Skeletal muscle tissue (tissue), 4 donors: Measurements from ENCODE around the gene FRMD1. TPM values are rescaled to one million over a fixed set of nuclear protein-coding genes. Genes with fewer than 3 reads are reported as not detected.

ENCODE experiments used
- H3K27ac ChIP-seq: one replicate; pipeline ENCODE4 v1.7.0; 2013; ENCODE audit warnings: mild to moderate bottlenecking, low read depth, low read length, inconsistent platforms
- H3K27me3 ChIP-seq, 3 donors: one replicate each; pipeline ENCODE4 v1.7.0; 2013; ENCODE audit warnings: low read length in 3 of 3; ENCODE audit not compliant: control insufficient read depth in 3 of 3, insufficient read depth in 3 of 3
- H3K36me3 ChIP-seq, 3 donors: one replicate each; pipeline ENCODE4 v1.7.0; 2013; ENCODE audit warnings: low read length in 3 of 3; ENCODE audit not compliant: control insufficient read depth in 3 of 3, insufficient read depth in 3 of 3
- H3K4me1 ChIP-seq, 3 donors: one replicate each; pipeline ENCODE4 v1.7.0; 2013; ENCODE audit warnings: low read length in 3 of 3, mild to moderate bottlenecking in 3 of 3; ENCODE audit not compliant: control insufficient read depth in 3 of 3, insufficient read depth in 3 of 3
- H3K4me3 ChIP-seq, 3 donors: one replicate each; pipeline ENCODE4 v1.7.0; 2013; ENCODE audit warnings: low read length in 3 of 3
- H3K9ac ChIP-seq, 3 donors: one replicate each; pipeline ENCODE4 v1.7.0; 2013; ENCODE audit warnings: low read length in 3 of 3, mild to moderate bottlenecking in 3 of 3, moderate library complexity in 2 of 3, low read depth in 1 of 3
- H3K9me3 ChIP-seq, 3 donors: one replicate each; pipeline ENCODE4 v1.7.0; 2013; ENCODE audit warnings: low read length in 3 of 3; ENCODE audit not compliant: control insufficient read depth in 3 of 3
- total RNA-seq: library from RNA; depleted of rRNA; stranded (reverse); fragments of >200 nt; gene quantifications from one replicate; pipeline ENCODE4 v1.2.3, GENCODE V29; 2014
- donor health status: Osteomylitis.

FRMD1 gene
- total RNA-seq, 1 donor from 2014 or later, result not detected

DNA sequence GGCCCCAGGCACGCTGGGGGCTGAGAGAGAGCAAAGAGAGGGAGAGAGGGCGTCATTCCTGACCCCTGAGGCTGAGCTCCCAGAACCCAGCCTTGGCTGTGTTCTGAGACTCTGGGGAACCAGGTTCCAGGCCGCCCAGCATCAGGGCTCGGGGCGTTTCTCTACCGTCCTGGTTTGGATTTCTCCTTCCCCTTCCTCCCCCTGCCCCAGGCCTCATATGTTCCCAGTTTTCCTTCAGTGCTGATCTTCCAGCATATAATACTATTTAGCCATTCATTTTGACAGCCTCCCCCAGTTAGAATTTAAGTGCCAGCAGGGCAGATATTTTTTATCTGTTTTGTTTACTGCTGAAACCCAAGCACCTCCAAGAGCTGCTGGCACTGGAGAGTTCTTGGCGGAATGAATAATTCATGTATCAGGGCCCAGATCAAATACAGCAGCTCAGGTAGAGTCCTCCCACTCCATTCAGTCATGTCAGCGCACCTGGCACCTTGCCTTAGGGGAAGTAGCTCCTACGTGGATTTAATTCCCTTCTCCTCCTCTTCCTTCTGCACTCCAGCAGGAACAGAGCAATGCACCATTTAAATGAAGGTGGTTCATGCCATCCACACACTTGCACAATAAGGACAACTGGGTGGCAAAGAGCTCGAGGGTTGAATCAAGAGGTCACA is 23.4 kb upstream of the FRMD1 start:
- H3K9ac ChIP-seq, result no peak overlapping the region
- H3K36me3 ChIP-seq, result no peaks in the 10 kb centered on the region
- peaks cover 3 to 15% (median 12%) of the 10 kb centered on the region in 3 donors for H3K4me1 ChIP-seq
- H3K27me3 ChIP-seq, result peaks cover 27 to 51% (median 42%) of the 10 kb centered on the region in 3 donors
- H3K9me3 ChIP-seq, result no peaks in the 10 kb centered on the region
- H3K4me3 ChIP-seq, result no peak overlapping the region
- no peak overlapping the region for H3K27ac ChIP-seq

- no peak overlapping the region for H3K4me3 ChIP-seq
- no peak overlapping the region for H3K9ac ChIP-seq
- H3K36me3 ChIP-seq, result no peaks in the 10 kb centered on the region
- H3K4me1 ChIP-seq, result peaks cover 6 to 19% (median 15%) of the 10 kb centered on the region in 3 donors
- H3K27ac ChIP-seq, result no peak overlapping the region
- no peaks in the 10 kb centered on the region for H3K9me3 ChIP-seq
- peaks cover 27 to 54% (median 42%) of the 10 kb centered on the region in 3 donors for H3K27me3 ChIP-seq
Measured at GRCh38 chr6:168101590-168102314, 22.7 kb upstream of the FRMD1 start.

DNA sequence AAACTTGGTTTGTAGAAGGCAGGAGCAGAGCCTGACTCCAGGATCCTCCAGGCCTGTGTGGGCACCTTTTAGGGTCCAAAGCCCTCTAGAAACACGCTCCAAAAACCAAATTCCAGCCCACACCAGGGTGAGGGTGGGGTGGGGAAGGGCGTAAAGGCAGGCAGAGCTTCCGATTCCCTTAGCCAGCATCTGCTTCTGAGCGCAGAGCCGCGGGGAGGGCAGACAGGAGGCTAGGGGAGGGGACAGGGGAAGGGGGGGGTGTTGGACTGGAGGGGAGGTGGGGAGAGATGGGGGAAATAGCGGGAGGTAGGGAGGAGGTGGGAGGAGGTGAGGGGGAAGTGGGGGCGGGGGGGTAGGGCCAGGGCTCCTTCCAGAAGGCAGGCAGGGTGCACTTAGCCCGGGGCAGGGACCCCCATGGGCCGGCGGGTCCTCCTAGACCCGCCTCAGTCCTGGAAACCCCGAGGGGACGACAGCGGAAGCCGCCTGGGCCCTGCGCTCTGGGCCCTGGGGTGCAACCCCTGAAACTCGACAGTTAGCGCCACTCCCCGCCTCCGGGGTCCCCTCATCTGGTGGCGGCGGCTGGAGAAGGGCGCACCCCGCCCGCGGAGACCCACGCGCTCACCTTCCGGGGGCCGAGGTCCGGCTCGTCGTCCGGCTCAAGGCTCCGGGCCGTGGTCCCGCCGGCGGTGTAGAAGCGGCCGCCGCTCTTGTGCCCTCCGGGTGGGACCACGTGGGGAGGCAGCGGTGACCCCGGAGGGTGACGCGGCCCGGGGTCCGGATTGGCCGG is 22.0 kb upstream of the FRMD1 start:
- Histone ChIP-seq H3K27me3 (peaks cover 27 to 54% (median 42%) of the 10 kb centered on the region in 3 donors), H3K4me3 (no peak overlapping the region), H3K4me1 (peaks cover 6 to 19% (median 15%) of the 10 kb centered on the region in 3 donors), H3K9ac (no peak overlapping the region), H3K27ac (no peak overlapping the region), H3K36me3 (no peaks in the 10 kb centered on the region), H3K9me3 (no peaks in the 10 kb centered on the region)

DNA sequence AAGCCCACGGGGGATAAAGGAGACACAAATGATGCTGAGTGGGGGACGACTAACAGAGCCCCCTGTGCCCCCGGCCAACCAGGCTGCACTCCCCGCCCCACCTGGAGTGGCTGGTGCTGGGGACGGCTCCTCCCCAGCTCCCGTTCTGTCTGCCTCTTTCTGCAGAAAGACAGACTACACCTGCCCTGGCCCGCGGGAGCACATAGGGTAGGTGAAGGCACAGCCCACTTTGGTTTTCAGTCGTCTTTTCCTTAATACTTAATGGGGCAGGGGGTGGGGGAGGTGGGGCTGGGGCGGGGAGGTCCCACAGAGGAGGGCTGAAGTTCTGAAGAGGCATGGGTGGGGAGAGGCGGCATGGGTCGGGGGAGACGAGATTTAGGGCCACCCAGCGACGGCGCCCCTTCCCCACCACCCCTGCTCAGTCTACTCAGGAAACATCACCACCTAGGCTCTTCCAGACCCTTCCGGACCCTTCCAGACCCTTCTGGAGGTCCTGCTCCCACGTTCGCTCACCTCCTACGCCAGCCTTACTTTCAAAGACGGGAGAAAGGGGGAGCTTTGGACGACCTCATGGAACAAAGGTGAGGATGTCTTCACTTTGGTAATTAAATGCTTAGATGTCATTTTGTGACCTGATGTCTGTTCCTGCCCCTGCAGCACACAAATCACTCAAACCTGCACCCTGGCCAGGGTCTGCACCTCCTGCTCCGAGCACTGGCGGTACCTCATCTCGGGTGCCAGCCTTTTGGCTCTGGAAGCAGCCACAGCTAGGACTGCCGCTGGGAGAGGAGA is 21.2 kb upstream of the FRMD1 start:
- no peak overlapping the region for H3K4me3 ChIP-seq
- no peak overlapping the region for H3K27ac ChIP-seq

DNA sequence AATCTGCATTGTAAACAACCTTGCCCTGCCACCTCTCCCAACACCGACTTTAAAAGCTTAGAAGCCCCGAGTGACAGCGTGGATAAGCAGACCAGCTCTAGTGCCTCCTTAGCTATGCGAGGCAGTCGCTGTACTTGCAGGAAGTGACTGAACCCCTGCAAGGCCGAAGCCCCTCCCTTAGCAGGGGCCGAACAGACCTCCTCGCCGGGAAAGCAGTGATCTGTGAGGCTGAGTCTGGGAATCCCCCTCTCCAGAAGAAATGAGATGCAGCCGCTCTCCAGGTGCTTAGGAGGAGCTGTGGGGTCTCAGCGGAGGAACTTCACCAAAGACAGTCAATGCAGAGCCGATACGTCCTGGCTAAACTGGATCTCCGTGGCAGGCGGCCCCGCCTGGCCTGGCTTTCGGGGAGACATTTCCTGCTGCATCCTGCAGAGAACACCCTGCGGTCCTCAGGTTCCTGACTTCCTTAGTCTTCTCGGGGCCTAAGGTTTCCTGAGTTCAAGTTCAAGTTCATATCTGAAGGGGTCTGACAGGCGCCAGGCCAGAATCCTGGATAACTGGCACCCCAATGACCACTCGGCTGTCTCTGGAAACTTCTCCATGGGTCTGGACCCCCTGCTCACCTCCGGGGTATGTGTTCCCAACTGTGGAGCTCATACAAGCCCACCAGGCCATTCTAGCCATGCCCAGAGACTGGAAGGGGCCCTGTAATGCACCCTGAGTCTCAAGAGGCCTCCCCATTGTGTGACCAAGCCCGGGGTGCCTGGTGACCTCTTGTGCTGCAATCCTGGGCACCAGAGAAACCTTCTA is 20.4 kb upstream of the FRMD1 start:
- Histone ChIP-seq H3K9me3 (no peaks in the 10 kb centered on the region), H3K36me3 (no peaks in the 10 kb centered on the region), H3K27ac (no peak overlapping the region), H3K4me3 (no peak overlapping the region), H3K9ac (no peak overlapping the region), H3K27me3 (peaks cover 27 to 50% (median 36%) of the 10 kb centered on the region in 3 donors), H3K4me1 (peaks cover 6 to 19% (median 15%) of the 10 kb centered on the region in 3 donors)

More for the DNA sequence above, 21.2 kb upstream of the FRMD1 start:
- no peaks in the 10 kb centered on the region for H3K36me3 ChIP-seq
- peaks cover 6 to 19% (median 15%) of the 10 kb centered on the region in 3 donors for H3K4me1 ChIP-seq
- H3K9me3 ChIP-seq, result no peaks in the 10 kb centered on the region
- no peak overlapping the region for H3K9ac ChIP-seq
- peaks cover 27 to 54% (median 42%) of the 10 kb centered on the region in 3 donors for H3K27me3 ChIP-seq

GRCh38 chr6:168098431-168098861 is 19.4 kb upstream of the FRMD1 start:
- Histone ChIP-seq H3K36me3 (no peaks in the 10 kb centered on the region), H3K4me3 (no peak overlapping the region), H3K4me1 (peaks cover 6 to 19% (median 15%) of the 10 kb centered on the region in 3 donors), H3K9me3 (no peaks in the 10 kb centered on the region), H3K9ac (peak overlapping the region in 1 of 3 donors; percentile 1), H3K27me3 (peaks cover 21 to 43% (median 29%) of the 10 kb centered on the region in 3 donors), H3K27ac (no peak overlapping the region)

DNA sequence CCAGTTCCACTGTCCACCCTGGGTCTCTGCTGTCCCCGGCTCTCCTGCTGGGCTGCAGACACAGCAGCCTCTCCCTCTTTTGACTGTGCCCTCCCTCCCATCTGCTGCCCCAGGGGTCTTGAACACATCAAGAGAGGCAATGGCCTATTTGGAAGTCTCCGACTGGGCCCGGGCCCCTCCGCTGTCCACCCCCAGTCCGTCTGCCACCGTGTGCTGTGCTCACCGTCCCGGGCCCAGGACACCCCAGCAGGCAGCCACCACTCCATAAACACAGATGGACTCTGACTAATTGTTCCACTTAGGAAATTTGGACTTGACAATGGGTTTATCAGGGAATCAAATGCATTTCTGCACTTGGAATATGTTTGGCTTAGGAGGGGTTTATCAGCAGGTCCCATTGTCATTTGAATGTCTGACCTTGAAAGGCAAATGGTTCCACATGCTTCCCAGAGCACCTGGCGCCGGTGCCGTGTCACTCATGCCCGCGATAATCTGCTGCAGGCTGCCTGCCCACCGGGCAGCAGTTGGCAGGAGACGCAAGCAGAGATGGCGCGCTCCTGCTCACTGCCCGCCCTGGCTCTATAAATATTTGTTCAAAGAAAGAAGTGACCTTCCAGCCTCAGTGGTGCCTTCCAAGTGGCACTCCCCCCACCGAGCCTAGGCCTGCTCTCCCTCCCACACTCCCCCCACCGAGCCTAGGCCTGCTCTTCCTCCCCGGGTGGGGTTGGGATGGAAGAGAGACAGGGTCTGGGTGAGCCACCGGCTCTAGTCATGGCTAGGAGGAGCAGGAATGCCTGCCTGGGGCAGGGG is 18.8 kb upstream of the FRMD1 start:
- H3K27me3 ChIP-seq, result peaks cover 15 to 38% (median 24%) of the 10 kb centered on the region in 3 donors
- peaks cover 6 to 18% (median 15%) of the 10 kb centered on the region in 3 donors for H3K4me1 ChIP-seq
- H3K27ac ChIP-seq, result peak overlapping the region; percentile 30
- no peak overlapping the region for H3K4me3 ChIP-seq
- no peaks in the 10 kb centered on the region for H3K36me3 ChIP-seq
- H3K9me3 ChIP-seq, result no peaks in the 10 kb centered on the region
- H3K9ac ChIP-seq, result peak overlapping the region in 1 of 3 donors; percentile 1

- peaks cover 0 to 2% (median 0%) of the 10 kb centered on the region in 3 donors for H3K9me3 ChIP-seq
- peaks cover 6 to 15% (median 15%) of the 10 kb centered on the region in 3 donors for H3K4me1 ChIP-seq
- peaks cover 11 to 33% (median 19%) of the 10 kb centered on the region in 3 donors for H3K27me3 ChIP-seq
- H3K27ac ChIP-seq, result no peak overlapping the region
- no peak overlapping the region for H3K9ac ChIP-seq
- H3K36me3 ChIP-seq, result no peaks in the 10 kb centered on the region
- H3K4me3 ChIP-seq, result no peak overlapping the region
Measured at GRCh38 chr6:168097221-168097620, 18.2 kb upstream of the FRMD1 start.
